ENCODE measurements around the gene ASIC2. TPM values are rescaled to one million over a fixed set of nuclear protein-coding genes. Genes with fewer than 3 reads are reported as not detected.

The ASIC2 gene
- total RNA-seq, 1 experiment from 2014 or later = not detected

GRCh38 chr17:33225509-33225908 lies 67.6 kb downstream of the ASIC2 start:
- ChIA-PET RAD21 (ENCODE audit: low non-redundant PET in 1 of 2, low total read pairs in 2 of 2, uncharacterized antibody in 2 of 2, unreplicated experiment in 2 of 2) (no interaction called here), CTCF (no interaction called here), POLR2A (no interaction called here)
- Histone ChIP-seq H4K20me1 (ENCODE audit: insufficient read depth) (no peaks in the 10 kb centered on the region), H3K9ac (ENCODE audit: low read length) (no peak overlapping the region), H3K4me2 (ENCODE audit: low read length) (no peak overlapping the region), H2AFZ (ENCODE audit: low read depth, low read length, poor library complexity, severe bottlenecking) (no peak overlapping the region), H3K27ac (ENCODE audit: low read depth, low read length) (no peak overlapping the region), H3K4me1 (ENCODE audit: control insufficient read depth in 1 of 2, insufficient read depth in 2 of 2, low read length in 2 of 2) (no peaks in the 10 kb centered on the region), H3K9me3 (ENCODE audit: control insufficient read depth in 1 of 2, insufficient read depth in 1 of 2, low read depth in 1 of 2, low read length in 2 of 2) (no peaks in the 10 kb centered on the region), H3K9me2 (ENCODE audit: insufficient read depth) (no peaks in the 10 kb centered on the region), H3K27me3 (ENCODE audit: insufficient read depth, low read length) (no peaks in the 10 kb centered on the region), H3K4me3 (replicated peaks in 1 of 2; ENCODE audit: low read depth in 1 of 2, low read length in 2 of 2) (no peak overlapping the region), H3K36me3 (ENCODE audit: control insufficient read depth in 1 of 2, insufficient read depth in 2 of 2, low read length in 2 of 2) (no peaks in the 10 kb centered on the region), H3K79me2 (ENCODE audit: insufficient read depth, low read length) (no peaks in the 10 kb centered on the region)
- ATAC-seq (no peak), DNase-seq (ENCODE audit: low read depth, low spot score) (no peak)
- intact Hi-C loops (cut with micrococcal nuclease) = no loop called here
- no TSS peak for BruUV-seq (replicated peaks)
- TF ChIP-seq FOSL1 (IDR thresholded peaks at IDR 0.05; ENCODE audit: low read depth) (no peak), ELF1 (IDR thresholded peaks at IDR 0.05; ENCODE audit: borderline replicate concordance, low read depth) (no peak), CEBPB (IDR thresholded peaks at IDR 0.05; ENCODE audit: low read depth) (no peak), ATF3 (IDR thresholded peaks at IDR 0.05) (no peak), ZBTB33 (IDR thresholded peaks at IDR 0.05; ENCODE audit: extremely low read depth, insufficient replicate concordance, low read length) (no peak), SIN3A (IDR thresholded peaks at IDR 0.05; ENCODE audit: low read depth) (no peak), SP1 (IDR thresholded peaks at IDR 0.05; ENCODE audit: low read depth) (no peak), ZNF274 (IDR thresholded peaks at IDR 0.05; ENCODE audit: low read depth, low read length) (no peak), ZFX (IDR thresholded peaks at IDR 0.05) (no peak), RAD21 (IDR thresholded peaks at IDR 0.05; ENCODE audit: low read depth) (no peak), REST (IDR thresholded peaks at IDR 0.05; ENCODE audit: low read depth) (no peak)
